ENCODE results near the gene POGLUT3.

- TF ChIP-seq CTCF (IDR thresholded peaks at IDR 0.05) (no peak), POLR2A (IDR thresholded peaks at IDR 0.05) (no peak)
Observed at GRCh38 chr11:108500721-108501120, 2.5 kb upstream of the POGLUT3 start.
